Transverse colon (tissue), 4 donors: ENCODE data around the gene HOXA2. TPM values are rescaled to one million over a fixed set of nuclear protein-coding genes. Genes with fewer than 3 reads are reported as not detected.
A peak's percentile ranks its signal among the peaks of the same experiment; 100 is the strongest.

ENCODE experiments used
- DNase-seq: peaks from one replicate; pipeline ENCODE4 v3.0.0-alpha.2; 2019
- H3K27ac ChIP-seq, 4 donors: fragments of 200-600 bp; sonication (generic); 2 replicates each; pipeline ENCODE4 v1.5.1; 2016 to 2018; ENCODE audit warnings: inconsistent platforms in 4 of 4
- H3K27me3 ChIP-seq: fragments of 200-600 bp; sonication (generic); 2 replicates; pipeline ENCODE4 v1.5.1; 2017; ENCODE audit warnings: inconsistent platforms
- H3K36me3 ChIP-seq, 4 donors: fragments of 200-600 bp; sonication (generic); 2 replicates each; pipeline ENCODE4 v1.5.1; 2017 to 2019; ENCODE audit warnings: inconsistent platforms in 4 of 4
- H3K4me1 ChIP-seq, 4 donors: fragments of 200-600 bp; sonication (generic); 2 replicates each; pipeline ENCODE4 v1.5.1; 2017 to 2020; ENCODE audit warnings: inconsistent platforms in 4 of 4
- H3K4me3 ChIP-seq, 4 donors: fragments of 200-600 bp; sonication (generic); 1 replicate in 1 of 4; 2 replicates in 3 of 4; pipeline versions ENCODE4 v1.5.1 to v1.6.1; 2017 to 2019; ENCODE audit warnings: inconsistent platforms in 4 of 4
- H3K9me3 ChIP-seq, 2 donors: fragments of 200-600 bp; sonication (generic); 2 replicates each; pipeline ENCODE4 v1.5.1; 2017 to 2019; ENCODE audit warnings: inconsistent platforms in 2 of 2
- CTCF ChIP-seq, 5 experiments: fragments of 200-600 bp in 3 of 5; fragments of 450-650 bp in 2 of 5; sonication (generic) in 3 of 5; IDR thresholded peaks; 1 replicate in 2 of 5; 2 replicates in 3 of 5; pipeline ENCODE4 v1.5.1; 2016 to 2017; ENCODE audit warnings: antibody characterized with exemption in 5 of 5, inconsistent platforms in 3 of 5, mild to moderate bottlenecking in 2 of 5, moderate library complexity in 1 of 5
- EP300 ChIP-seq: sonication (generic); formaldehyde crosslinking; IDR thresholded peaks from one replicate; pipeline ENCODE4 v1.6.1; 2017; ENCODE audit warnings: antibody characterized with exemption, low read depth
- POLR2A ChIP-seq: fragments of 450-650 bp; IDR thresholded peaks from one replicate; pipeline ENCODE4 v1.6.1; 2016; ENCODE audit warnings: antibody characterized with exemption, mild to moderate bottlenecking, moderate library complexity
- POLR2AphosphoS5 ChIP-seq, 3 donors: sonication (generic); formaldehyde crosslinking; IDR thresholded peaks; one replicate each; pipeline ENCODE4 v1.6.1; 2016; ENCODE audit warnings: antibody characterized with exemption in 3 of 3
- WGBS, 2 donors: methylation state at CpG; one replicate each; pipeline ENCODE4 v1.1.5; 2018; ENCODE audit warnings: low coverage in 1 of 2; 5-methylcytosine and 5-hydroxymethylcytosine counted together
- in situ Hi-C, 4 donors: fragments of 200-750 bp; cut with MboI; loops; one replicate each; pipeline versions ENCODE4 v1.15.0 to v1.15.1; 2017; ENCODE audit warnings: low sequenced_read_pairs in 3 of 4, low pct_ligation_motif_present in 1 of 4, low pct_unique_long_range_greater_than_20kb in 1 of 4
- intact Hi-C: fragments of 100-400 bp; cut with DNase I; formaldehyde crosslinking; loops from one replicate; pipeline ENCODE4 v1.15.1; 2023; ENCODE audit warnings: low total_unique reads
- total RNA-seq, 4 donors: library from RNA; depleted of rRNA; stranded (reverse); fragments of >200 nt; gene quantifications; one replicate each; pipeline ENCODE4 v1.1.0, GENCODE V29; 2016

The HOXA2 gene
- total RNA-seq, 4 donors from 2014 or later, result 2.7 to 16.1 (median 5.2) TPM

- no peak for DNase-seq
- H3K9me3 ChIP-seq, result no peaks in the 10 kb centered on the region
- no peaks in the 10 kb centered on the region for H3K36me3 ChIP-seq
- H3K27me3 ChIP-seq, result no peaks in the 10 kb centered on the region
- TF ChIP-seq POLR2AphosphoS5 (IDR thresholded peaks at IDR 0.05), result no peak
- no peak for TF ChIP-seq CTCF (IDR thresholded peaks at IDR 0.05)
- no peak for TF ChIP-seq EP300
- no peak for TF ChIP-seq POLR2A
- peak overlapping the region; percentile 95 to 99 (median 98) for H3K27ac ChIP-seq
- 37 to 48% methylated on average over 5 to 11 of the region's 11 CpGs for WGBS, 2 donors
- in situ Hi-C loops, result no loop called here
- H3K4me3 ChIP-seq, result peak overlapping the region; percentile 11 to 60 (median 46)
- H3K4me1 ChIP-seq, result peaks cover 26 to 64% (median 58%) of the 10 kb centered on the region in 4 donors
- intact Hi-C loops, result no loop called here
Measured at GRCh38 chr7:27138985-27139333, 36.5 kb upstream of the HOXA2 start.

GRCh38 chr7:27138472-27138871 is 36.0 kb upstream of the HOXA2 start:
- peak overlapping the region; percentile 95 to 99 (median 98) for H3K27ac ChIP-seq
- WGBS, 2 donors, result 17 to 38% methylated on average over 1 of the region's 1 CpG
- in situ Hi-C loops (no loop called here), intact Hi-C loops (no loop called here)
- TF ChIP-seq EP300 (no peak), CTCF (IDR thresholded peaks at IDR 0.05) (no peak), POLR2A (no peak), POLR2AphosphoS5 (IDR thresholded peaks at IDR 0.05) (no peak)
- H3K27me3 ChIP-seq, result no peaks in the 10 kb centered on the region
- peak overlapping the region in 3 of 4 donors; percentile 39 to 60 (median 53) for H3K4me3 ChIP-seq
- no peaks in the 10 kb centered on the region for H3K36me3 ChIP-seq
- no peaks in the 10 kb centered on the region for H3K9me3 ChIP-seq
- H3K4me1 ChIP-seq, result peaks cover 26 to 66% (median 59%) of the 10 kb centered on the region in 4 donors
- no peak for DNase-seq

- TF ChIP-seq EP300 (no peak), CTCF (IDR thresholded peaks at IDR 0.05) (no peak), POLR2AphosphoS5 (IDR thresholded peaks at IDR 0.05) (peak in 2 of 3 donors; percentile 24 to 30), POLR2A (no peak)
- Histone ChIP-seq H3K9me3 (no peaks in the 10 kb centered on the region), H3K4me3 (peak overlapping the region in 2 of 4 donors; percentile 53 to 60), H3K36me3 (no peaks in the 10 kb centered on the region), H3K4me1 (peaks cover 26 to 73% (median 66%) of the 10 kb centered on the region in 4 donors), H3K27ac (peak overlapping the region; percentile 95 to 99 (median 98)), H3K27me3 (no peaks in the 10 kb centered on the region)
- intact Hi-C loops (no loop called here), in situ Hi-C loops (no loop called here)
- no peak for DNase-seq
- 31 to 33% methylated on average over 2 of the region's 2 CpGs for WGBS, 2 donors
Measured at GRCh38 chr7:27137640-27138315, 35.3 kb upstream of the HOXA2 start.

GRCh38 chr7:27134392-27134791 is 31.9 kb upstream of the HOXA2 start:
- in situ Hi-C loops, result no loop called here
- H3K36me3 ChIP-seq, result no peaks in the 10 kb centered on the region
- peaks cover 31 to 83% (median 80%) of the 10 kb centered on the region in 4 donors for H3K4me1 ChIP-seq
- TF ChIP-seq POLR2AphosphoS5 (IDR thresholded peaks at IDR 0.05) (peak; percentile 26 to 65 (median 33)), POLR2A (no peak)
- peak; percentile 35 for DNase-seq
- WGBS, 2 donors, result 2 to 13% methylated on average over 2 of the region's 2 CpGs
- peak overlapping the region; percentile 94 to 99 (median 96) for H3K27ac ChIP-seq
- H3K27me3 ChIP-seq, result no peaks in the 10 kb centered on the region
- no peak overlapping the region for H3K4me3 ChIP-seq
- intact Hi-C loops, result no loop called here
- no peaks in the 10 kb centered on the region for H3K9me3 ChIP-seq
